Parathyroid adenoma (tissue), 2 donors: Measurements from ENCODE around the gene CFAP46.
"Not testable (repeated sequence)": the region's sequence is repeated elsewhere in the genome, so short reads cannot be mapped to it uniquely, and the experiment has no call there.

ENCODE experiments used
- H2AFZ ChIP-seq: fragments of 300-600 bp; sonication (generic); one replicate; pipeline ENCODE4 v1.7.0; 2017; ENCODE audit warnings: antibody characterized with exemption, mild to moderate bottlenecking
- H3K27ac ChIP-seq: fragments of 300-600 bp; sonication (generic); one replicate; pipeline ENCODE4 v1.7.0; 2017
- H3K27me3 ChIP-seq: fragments of 300-600 bp; sonication (generic); one replicate; pipeline ENCODE4 v1.7.0; 2017; ENCODE audit warnings: low read length; ENCODE audit not compliant: control insufficient read depth, insufficient read depth
- H3K36me3 ChIP-seq: fragments of 300-600 bp; sonication (generic); one replicate; pipeline ENCODE4 v1.7.0; 2017; ENCODE audit warnings: low read length; ENCODE audit not compliant: control insufficient read depth, insufficient read depth
- H3K4me1 ChIP-seq: fragments of 300-600 bp; sonication (generic); one replicate; pipeline ENCODE4 v1.7.0; 2017; ENCODE audit warnings: control low read depth
- H3K4me2 ChIP-seq: fragments of 300-600 bp; sonication (generic); one replicate; pipeline ENCODE4 v1.7.0; 2017; ENCODE audit warnings: low read length
- H3K4me3 ChIP-seq: fragments of 300-600 bp; sonication (generic); one replicate; pipeline ENCODE4 v1.7.0; 2017; ENCODE audit warnings: low read depth, low read length
- H3K79me2 ChIP-seq: fragments of 300-600 bp; sonication (generic); one replicate; pipeline ENCODE4 v1.7.0; 2017; ENCODE audit warnings: control low read depth
- H3K9ac ChIP-seq: fragments of 300-600 bp; sonication (generic); one replicate; pipeline ENCODE4 v1.7.0; 2017; ENCODE audit warnings: mild to moderate bottlenecking
- H3K9me3 ChIP-seq: fragments of 300-600 bp; sonication (generic); one replicate; pipeline ENCODE4 v1.7.0; 2017; ENCODE audit warnings: low read length; ENCODE audit not compliant: control insufficient read depth
- CTCF ChIP-seq: fragments of 300-600 bp; sonication (generic); IDR thresholded peaks from one replicate; pipeline ENCODE4 v1.7.0; 2017; ENCODE audit warnings: antibody characterized with exemption, mild to moderate bottlenecking
- donor health status: primary hyperparathyroidism.

Gene CFAP46

GRCh38 chr10:132888898-132889490 lies 53.4 kb downstream of the CFAP46 start:
- Histone ChIP-seq H3K27me3 (no peaks in the 10 kb centered on the region), H3K9ac (no peak overlapping the region), H3K36me3 (no peaks in the 10 kb centered on the region), H3K9me3 (no peaks in the 10 kb centered on the region), H3K4me3 (no peak overlapping the region), H3K4me1 (no peaks in the 10 kb centered on the region), H3K79me2 (no peaks in the 10 kb centered on the region), H2AFZ (no peak overlapping the region), H3K27ac (no peak overlapping the region), H3K4me2 (no peak overlapping the region)
- TF ChIP-seq CTCF, result no peak

GRCh38 chr10:132888446-132888845 lies 53.9 kb downstream of the CFAP46 start:
- H3K27me3 ChIP-seq, H3K4me3 ChIP-seq, H3K36me3 ChIP-seq, H3K9ac ChIP-seq, H3K4me2 ChIP-seq, H3K27ac ChIP-seq, H3K79me2 ChIP-seq, H2AFZ ChIP-seq, H3K9me3 ChIP-seq, H3K4me1 ChIP-seq: not testable (repeated sequence)

- no peak overlapping the region for H3K9ac ChIP-seq
- H3K4me1 ChIP-seq, result no peaks in the 10 kb centered on the region
- H3K4me3 ChIP-seq, result no peak overlapping the region
- H3K79me2 ChIP-seq, result no peaks in the 10 kb centered on the region
- H3K27me3 ChIP-seq, result no peaks in the 10 kb centered on the region
- H3K27ac ChIP-seq, result no peak overlapping the region
- no peak overlapping the region for H2AFZ ChIP-seq
- no peaks in the 10 kb centered on the region for H3K9me3 ChIP-seq
- peak; percentile 10 for TF ChIP-seq CTCF
- no peak overlapping the region for H3K4me2 ChIP-seq
- H3K36me3 ChIP-seq, result no peaks in the 10 kb centered on the region
Observed at GRCh38 chr10:132886211-132887099, 55.9 kb downstream of the CFAP46 start.

GRCh38 chr10:132885451-132886210 lies 56.7 kb downstream of the CFAP46 start:
- Histone ChIP-seq H3K9me3 (no peaks in the 10 kb centered on the region), H3K27ac (no peak overlapping the region), H3K27me3 (no peaks in the 10 kb centered on the region), H3K79me2 (no peaks in the 10 kb centered on the region), H3K4me1 (no peaks in the 10 kb centered on the region), H3K4me2 (no peak overlapping the region), H3K36me3 (no peaks in the 10 kb centered on the region), H2AFZ (no peak overlapping the region), H3K4me3 (no peak overlapping the region), H3K9ac (no peak overlapping the region)
- TF ChIP-seq CTCF, result no peak

- H3K9ac ChIP-seq, result no peak overlapping the region
- no peaks in the 10 kb centered on the region for H3K27me3 ChIP-seq
- no peak for TF ChIP-seq CTCF
- no peaks in the 10 kb centered on the region for H3K79me2 ChIP-seq
- H3K4me2 ChIP-seq, result no peak overlapping the region
- no peaks in the 10 kb centered on the region for H3K36me3 ChIP-seq
- no peak overlapping the region for H3K4me3 ChIP-seq
- no peak overlapping the region for H3K27ac ChIP-seq
- H3K9me3 ChIP-seq, result no peaks in the 10 kb centered on the region
- H2AFZ ChIP-seq, result no peak overlapping the region
- H3K4me1 ChIP-seq, result no peaks in the 10 kb centered on the region
Observed at GRCh38 chr10:132884691-132885271, 57.6 kb downstream of the CFAP46 start.
